Loucy (cell line): Measurements from ENCODE around the gene CTPS2.
"Not testable (repeated sequence)": the region's sequence is repeated elsewhere in the genome, so short reads cannot be mapped to it uniquely, and the experiment has no call there.

ENCODE experiments used
- H2AFZ ChIP-seq: fragments of 200-600 bp; sonication (generic); 2 replicates; pipeline ENCODE4 v1.6.0; 2016; ENCODE audit warnings: antibody characterized with exemption, mild to moderate bottlenecking, low read length, moderate library complexity
- H3F3A ChIP-seq: fragments of 200-600 bp; 2 replicates; pipeline ENCODE4 v1.6.0; 2016; ENCODE audit warnings: antibody characterized with exemption, low read depth, mild to moderate bottlenecking
- H3K27me3 ChIP-seq: fragments of 200-600 bp; sonication (generic); 2 replicates; pipeline ENCODE4 v1.6.1; 2014; ENCODE audit warnings: low read length, mild to moderate bottlenecking; ENCODE audit not compliant: insufficient read depth, poor library complexity, severe bottlenecking
- H3K36me3 ChIP-seq: fragments of 200-600 bp; sonication (generic); 2 replicates; pipeline ENCODE4 v1.6.1; 2016; ENCODE audit warnings: low read length; ENCODE audit not compliant: insufficient read depth
- H3K4me1 ChIP-seq: fragments of 200-600 bp; sonication (generic); 2 replicates; pipeline ENCODE4 v1.5.1; 2014; ENCODE audit warnings: low read length, mild to moderate bottlenecking; ENCODE audit not compliant: insufficient read depth, poor library complexity, severe bottlenecking
- H3K4me2 ChIP-seq: fragments of 200-600 bp; sonication (generic); 2 replicates; pipeline ENCODE4 v1.6.0; 2014; ENCODE audit warnings: antibody characterized with exemption, low read length, low read depth, mild to moderate bottlenecking; ENCODE audit not compliant: poor library complexity, severe bottlenecking
- H3K4me3 ChIP-seq: fragments of 200-600 bp; sonication (generic); 2 replicates; pipeline ENCODE4 v1.5.1; 2014; ENCODE audit warnings: low read length, mild to moderate bottlenecking, mixed read lengths; ENCODE audit not compliant: poor library complexity, severe bottlenecking
- H3K79me2 ChIP-seq: fragments of 200-600 bp; sonication (generic); 2 replicates; pipeline ENCODE4 v1.6.1; 2014; ENCODE audit warnings: low read length; ENCODE audit not compliant: insufficient read depth
- H3K9ac ChIP-seq: fragments of 200-600 bp; sonication (generic); 2 replicates; pipeline ENCODE4 v1.6.0; 2014; ENCODE audit warnings: mild to moderate bottlenecking, low read depth, low read length, moderate library complexity; ENCODE audit not compliant: poor library complexity, severe bottlenecking
- H3K9me2 ChIP-seq: fragments of 200-600 bp; sonication (generic); replicated peaks from 2 replicates; pipeline ENCODE4 v1.6.1; 2016; ENCODE audit warnings: low read depth, low read length, mixed read lengths
- H3K9me3 ChIP-seq: fragments of 200-600 bp; sonication (generic); 2 replicates; pipeline ENCODE4 v1.6.1; 2014; ENCODE audit warnings: mild to moderate bottlenecking, antibody characterized with exemption, low read length, low read depth; ENCODE audit not compliant: insufficient read depth
- H4K20me1 ChIP-seq: fragments of 200-600 bp; sonication (generic); 2 replicates; pipeline ENCODE4 v1.6.0; 2014; ENCODE audit warnings: antibody characterized with exemption, low read length, mild to moderate bottlenecking; ENCODE audit not compliant: insufficient read depth, poor library complexity, severe bottlenecking
- CTCF ChIP-seq: fragments of 200-600 bp; sonication (generic); conservative IDR thresholded peaks from 2 replicates; pipeline ENCODE4 v1.5.1; 2014; ENCODE audit warnings: mild to moderate bottlenecking, antibody characterized with exemption, low read length
- EZH2phosphoT487 ChIP-seq: fragments of 200-600 bp; IDR thresholded peaks from 2 replicates; pipeline ENCODE4 v1.6.1; 2018; ENCODE audit warnings: antibody characterized with exemption, mild to moderate bottlenecking, moderate library complexity, borderline replicate concordance

The CTPS2 gene

GRCh38 chrX:16604337-16604736, 108.1 kb downstream of the CTPS2 start:
- Histone ChIP-seq H3F3A (no peaks in the 10 kb centered on the region), H3K4me1 (no peaks in the 10 kb centered on the region), H3K9me3 (no peaks in the 10 kb centered on the region), H3K9ac (no peak overlapping the region), H3K27me3 (no peaks in the 10 kb centered on the region), H2AFZ (no peak overlapping the region), H3K9me2 (no peaks in the 10 kb centered on the region), H4K20me1 (no peaks in the 10 kb centered on the region), H3K79me2 (no peaks in the 10 kb centered on the region), H3K4me2 (no peak overlapping the region), H3K4me3 (no peak overlapping the region), H3K36me3 (no peaks in the 10 kb centered on the region)
- TF ChIP-seq CTCF (no peak), EZH2phosphoT487 (no peak)

- H3K27me3 ChIP-seq: no peaks in the 10 kb centered on the region
- no peak overlapping the region for H3K4me2 ChIP-seq
Measured at GRCh38 chrX:16603822-16604221, 108.6 kb downstream of the CTPS2 start.

GRCh38 chrX:16603235-16603634, 109.2 kb downstream of the CTPS2 start:
- H4K20me1 ChIP-seq, H3K27me3 ChIP-seq, H3K36me3 ChIP-seq, H3K79me2 ChIP-seq, H3F3A ChIP-seq, H3K9me2 ChIP-seq, H2AFZ ChIP-seq, H3K4me2 ChIP-seq, H3K4me1 ChIP-seq, H3K9ac ChIP-seq, H3K9me3 ChIP-seq, H3K4me3 ChIP-seq: not testable (repeated sequence)

More at GRCh38 chrX:16603822-16604221, 108.6 kb downstream of the CTPS2 start:
- Histone ChIP-seq H3K79me2 (no peaks in the 10 kb centered on the region), H3K9me2 (no peaks in the 10 kb centered on the region), H4K20me1 (no peaks in the 10 kb centered on the region), H2AFZ (no peak overlapping the region), H3K36me3 (no peaks in the 10 kb centered on the region), H3K4me1 (no peaks in the 10 kb centered on the region), H3K4me3 (no peak overlapping the region), H3K9ac (no peak overlapping the region), H3F3A (no peaks in the 10 kb centered on the region), H3K9me3 (no peaks in the 10 kb centered on the region)
- no peak for TF ChIP-seq CTCF

- Histone ChIP-seq H3K4me1 (no peaks in the 10 kb centered on the region), H3F3A (no peaks in the 10 kb centered on the region), H3K27me3 (no peaks in the 10 kb centered on the region), H2AFZ (no peak overlapping the region), H3K9me2 (no peaks in the 10 kb centered on the region), H3K4me3 (no peak overlapping the region), H3K79me2 (no peaks in the 10 kb centered on the region), H3K9ac (no peak overlapping the region), H3K4me2 (no peak overlapping the region), H3K9me3 (no peaks in the 10 kb centered on the region), H3K36me3 (no peaks in the 10 kb centered on the region), H4K20me1 (no peaks in the 10 kb centered on the region)
- TF ChIP-seq EZH2phosphoT487 (no peak), CTCF (no peak)
Measured at GRCh38 chrX:16601885-16602284, 110.6 kb downstream of the CTPS2 start.
